SK-N-MC (cell line): Measurements from ENCODE around the gene DNAH9.

Experiments
- EZH2 ChIP-seq: fragments of 200-600 bp; sonication (generic); IDR thresholded peaks from one replicate; pipeline ENCODE4 v1.6.1; 2017; ENCODE audit warnings: antibody characterized with exemption
- FOXP2 ChIP-seq: optimal IDR thresholded peaks from 2 replicates; pipeline ENCODE3; 2011; ENCODE audit warnings: mild to moderate bottlenecking, moderate library complexity; ENCODE audit not compliant: insufficient read depth; ENCODE audit errors: extremely low read length, control extremely low read depth
- POLR2AphosphoS5 ChIP-seq: IDR thresholded peaks from 2 replicates; pipeline ENCODE4 v1.6.1; 2012; ENCODE audit warnings: mild to moderate bottlenecking, low read depth, low read length, borderline replicate concordance

- TF ChIP-seq EZH2 = no peak
- no peak for TF ChIP-seq POLR2AphosphoS5
- TF ChIP-seq FOXP2 = no peak
Measured at GRCh38 chr17:11739351-11739750, 141.1 kb downstream of the DNAH9 start.
